ENCODE results near the gene CDH20. TPM values are rescaled to one million over a fixed set of nuclear protein-coding genes. Genes with fewer than 3 reads are reported as not detected.

CDH20 gene
- total RNA-seq, 1 experiment from 2014 or later = not detected

- no peak overlapping the region for H3K4me2 ChIP-seq (ENCODE audit: low read length)
- intact Hi-C loops (cut with micrococcal nuclease) = no loop called here
- H3K4me3 ChIP-seq (ENCODE audit: low read length) = no peak overlapping the region
- no peaks in the 10 kb centered on the region for H3K36me3 ChIP-seq (ENCODE audit: low read depth, low read length)
- ChIA-PET CTCF (no interaction called here), POLR2A (ENCODE audit: unreplicated experiment) (no interaction called here)
- H3K9ac ChIP-seq (ENCODE audit: low read length) = no peak overlapping the region
- no peak overlapping the region for H2AFZ ChIP-seq (ENCODE audit: low read length)
- DNase-seq (no peak), ATAC-seq (no peak)
- no peaks in the 10 kb centered on the region for H3F3A ChIP-seq (ENCODE audit: low read length, unreplicated experiment)
- H3K9me3 ChIP-seq (ENCODE audit: low read length) = no peaks in the 10 kb centered on the region
- H3K9me2 ChIP-seq (replicated peaks; ENCODE audit: low read length) = no peaks in the 10 kb centered on the region
- TF ChIP-seq CTCF (conservative IDR thresholded peaks at IDR 0.05; ENCODE audit: low read depth, low read length) = no peak
- TF ChIP-seq EZH2phosphoT487 (IDR thresholded peaks at IDR 0.05; ENCODE audit: borderline replicate concordance, low read length) = no peak
- no peak for TF ChIP-seq EZH2 (IDR thresholded peaks at IDR 0.05; ENCODE audit: low read length, unreplicated experiment)
- no peaks in the 10 kb centered on the region for H3K4me1 ChIP-seq (ENCODE audit: insufficient read depth, low read length)
- peaks cover 65% of the 10 kb centered on the region for H3K27me3 ChIP-seq (ENCODE audit: low read length)
- no peaks in the 10 kb centered on the region for H4K20me1 ChIP-seq (ENCODE audit: low read length)
- H3K79me2 ChIP-seq (ENCODE audit: low read length) = no peaks in the 10 kb centered on the region
- H3K27ac ChIP-seq (ENCODE audit: low read length) = no peak overlapping the region
- BruUV-seq (replicated peaks) = no TSS peak
Measured at GRCh38 chr18:61470031-61470674, 136.9 kb downstream of the CDH20 start.

GRCh38 chr18:61471541-61471940 is 138.3 kb downstream of the CDH20 start:
- H2AFZ ChIP-seq (ENCODE audit: low read length) = no peak overlapping the region
- ChIA-PET CTCF (no interaction called here), POLR2A (ENCODE audit: unreplicated experiment) (no interaction called here)
- no peaks in the 10 kb centered on the region for H3K79me2 ChIP-seq (ENCODE audit: low read length)
- no peak for ATAC-seq
- no peak for TF ChIP-seq EZH2 (IDR thresholded peaks at IDR 0.05; ENCODE audit: low read length, unreplicated experiment)
- no peak for TF ChIP-seq CTCF (conservative IDR thresholded peaks at IDR 0.05; ENCODE audit: low read depth, low read length)
- no peak for TF ChIP-seq EZH2phosphoT487 (IDR thresholded peaks at IDR 0.05; ENCODE audit: borderline replicate concordance, low read length)
- no peaks in the 10 kb centered on the region for H4K20me1 ChIP-seq (ENCODE audit: low read length)
- H3K4me2 ChIP-seq (ENCODE audit: low read length) = no peak overlapping the region
- H3K36me3 ChIP-seq (ENCODE audit: low read depth, low read length) = no peaks in the 10 kb centered on the region
- intact Hi-C loops (cut with micrococcal nuclease) = no loop called here
- BruUV-seq (replicated peaks) = no TSS peak
- no peaks in the 10 kb centered on the region for H3F3A ChIP-seq (ENCODE audit: low read length, unreplicated experiment)
- H3K9me3 ChIP-seq (ENCODE audit: low read length) = no peaks in the 10 kb centered on the region
- no peaks in the 10 kb centered on the region for H3K9me2 ChIP-seq (replicated peaks; ENCODE audit: low read length)
- no peak overlapping the region for H3K4me3 ChIP-seq (ENCODE audit: low read length)
- DNase-seq = no peak
- H3K27ac ChIP-seq (ENCODE audit: low read length) = no peak overlapping the region
- H3K4me1 ChIP-seq (ENCODE audit: insufficient read depth, low read length) = no peaks in the 10 kb centered on the region
- H3K9ac ChIP-seq (ENCODE audit: low read length) = no peak overlapping the region
- peaks cover 79% of the 10 kb centered on the region for H3K27me3 ChIP-seq (ENCODE audit: low read length)

GRCh38 chr18:61471942-61472341 is 138.7 kb downstream of the CDH20 start:
- ChIA-PET POLR2A (ENCODE audit: unreplicated experiment) (no interaction called here), CTCF (no interaction called here)
- H3K9me3 ChIP-seq (ENCODE audit: low read length) = no peaks in the 10 kb centered on the region
- no peak overlapping the region for H3K4me3 ChIP-seq (ENCODE audit: low read length)
- H3F3A ChIP-seq (ENCODE audit: low read length, unreplicated experiment) = no peaks in the 10 kb centered on the region
- H4K20me1 ChIP-seq (ENCODE audit: low read length) = no peaks in the 10 kb centered on the region
- H3K27me3 ChIP-seq (ENCODE audit: low read length) = peaks cover 83% of the 10 kb centered on the region
- H3K4me1 ChIP-seq (ENCODE audit: insufficient read depth, low read length) = no peaks in the 10 kb centered on the region
- no TSS peak for BruUV-seq (replicated peaks)
- intact Hi-C loops (cut with micrococcal nuclease) = no loop called here
- TF ChIP-seq EZH2 (IDR thresholded peaks at IDR 0.05; ENCODE audit: low read length, unreplicated experiment) (no peak), CTCF (conservative IDR thresholded peaks at IDR 0.05; ENCODE audit: low read depth, low read length) (no peak), EZH2phosphoT487 (IDR thresholded peaks at IDR 0.05; ENCODE audit: borderline replicate concordance, low read length) (no peak)
- ATAC-seq = no peak
- H2AFZ ChIP-seq (ENCODE audit: low read length) = no peak overlapping the region
- H3K27ac ChIP-seq (ENCODE audit: low read length) = no peak overlapping the region
- H3K9me2 ChIP-seq (replicated peaks; ENCODE audit: low read length) = no peaks in the 10 kb centered on the region
- no peaks in the 10 kb centered on the region for H3K36me3 ChIP-seq (ENCODE audit: low read depth, low read length)
- no peak overlapping the region for H3K4me2 ChIP-seq (ENCODE audit: low read length)
- no peak overlapping the region for H3K9ac ChIP-seq (ENCODE audit: low read length)
- no peaks in the 10 kb centered on the region for H3K79me2 ChIP-seq (ENCODE audit: low read length)
- DNase-seq = no peak
